ENCODE results near the gene NFIX. TPM values are rescaled to one million over a fixed set of nuclear protein-coding genes. Genes with fewer than 3 reads are reported as not detected.
A peak's percentile ranks its signal among the peaks of the same experiment; 100 is the strongest.

Gene NFIX
- total RNA-seq, 1 donor: 114 TPM

DNA sequence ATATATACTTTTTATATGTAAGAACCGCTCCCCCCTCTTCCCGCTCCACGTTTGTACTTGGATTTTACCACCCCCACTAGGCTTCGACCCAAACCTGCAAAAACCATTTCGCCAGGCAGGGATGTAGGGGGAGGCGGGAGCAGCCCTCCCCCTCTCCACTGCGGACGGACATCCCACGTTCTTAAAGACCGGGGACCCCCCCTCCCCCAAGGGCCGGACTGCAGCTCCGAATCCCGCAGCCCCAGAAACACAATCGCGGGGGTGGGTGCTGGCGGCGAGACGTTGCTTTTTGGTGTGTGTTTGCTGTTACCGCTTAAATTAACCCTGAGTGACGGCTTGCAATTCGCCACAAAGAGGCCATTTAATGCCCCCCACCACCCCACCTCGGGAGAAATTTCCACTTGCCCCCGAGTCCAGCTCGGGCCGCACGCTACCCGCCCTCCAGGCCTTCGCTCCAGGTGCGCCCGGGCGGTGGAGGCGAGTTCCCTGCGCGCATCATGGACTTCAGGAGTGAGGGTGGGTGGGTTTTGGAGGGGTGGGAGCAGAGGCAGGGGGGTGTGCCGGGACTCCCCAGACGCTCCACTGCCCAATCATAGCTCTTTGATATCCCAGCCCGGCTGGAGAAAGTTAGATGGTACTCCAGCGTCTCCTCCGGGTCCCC lies 15.8 kb downstream of the NFIX start:
- peak; percentile 71 for DNase-seq (ENCODE audit: insufficient read length, low spot score, missing footprints)
- Histone ChIP-seq H3K27ac (ENCODE audit: low read depth, low read length) (no peak overlapping the region), H3K36me3 (ENCODE audit: insufficient read depth, low read length) (peaks cover 5% of the 10 kb centered on the region), H3K27me3 (ENCODE audit: insufficient read depth, low read length) (no peaks in the 10 kb centered on the region), H2AFZ (ENCODE audit: low read length) (no peak overlapping the region), H3K4me1 (ENCODE audit: insufficient read depth, low read length) (peaks cover 38% of the 10 kb centered on the region), H3K4me2 (ENCODE audit: insufficient read depth, low read length) (no peak overlapping the region), H3K4me3 (ENCODE audit: insufficient read depth, low read length) (no peak overlapping the region), H4K20me1 (ENCODE audit: insufficient read depth, low read length) (peaks cover 39% of the 10 kb centered on the region), H3K79me2 (ENCODE audit: insufficient read depth, low read length) (peaks cover 99% of the 10 kb centered on the region), H3K9me3 (ENCODE audit: low read depth, low read length) (no peaks in the 10 kb centered on the region)
- TF ChIP-seq, protein P1, sequence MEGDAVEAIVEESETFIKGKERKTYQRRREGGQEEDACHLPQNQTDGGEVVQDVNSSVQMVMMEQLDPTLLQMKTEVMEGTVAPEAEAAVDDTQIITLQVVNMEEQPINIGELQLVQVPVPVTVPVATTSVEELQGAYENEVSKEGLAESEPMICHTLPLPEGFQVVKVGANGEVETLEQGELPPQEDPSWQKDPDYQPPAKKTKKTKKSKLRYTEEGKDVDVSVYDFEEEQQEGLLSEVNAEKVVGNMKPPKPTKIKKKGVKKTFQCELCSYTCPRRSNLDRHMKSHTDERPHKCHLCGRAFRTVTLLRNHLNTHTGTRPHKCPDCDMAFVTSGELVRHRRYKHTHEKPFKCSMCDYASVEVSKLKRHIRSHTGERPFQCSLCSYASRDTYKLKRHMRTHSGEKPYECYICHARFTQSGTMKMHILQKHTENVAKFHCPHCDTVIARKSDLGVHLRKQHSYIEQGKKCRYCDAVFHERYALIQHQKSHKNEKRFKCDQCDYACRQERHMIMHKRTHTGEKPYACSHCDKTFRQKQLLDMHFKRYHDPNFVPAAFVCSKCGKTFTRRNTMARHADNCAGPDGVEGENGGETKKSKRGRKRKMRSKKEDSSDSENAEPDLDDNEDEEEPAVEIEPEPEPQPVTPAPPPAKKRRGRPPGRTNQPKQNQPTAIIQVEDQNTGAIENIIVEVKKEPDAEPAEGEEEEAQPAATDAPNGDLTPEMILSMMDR (IDR thresholded peaks at IDR 0.05; ENCODE audit: extremely low read depth, low read depth, low read length): no peak

- H4K20me1 ChIP-seq (ENCODE audit: insufficient read depth, low read length): peaks cover 32% of the 10 kb centered on the region
- peaks cover 45% of the 10 kb centered on the region for H3K4me1 ChIP-seq (ENCODE audit: insufficient read depth, low read length)
- no peak overlapping the region for H3K4me2 ChIP-seq (ENCODE audit: insufficient read depth, low read length)
- DNase-seq (ENCODE audit: insufficient read length, low spot score, missing footprints): peak; percentile 73
- no peaks in the 10 kb centered on the region for H3K9me3 ChIP-seq (ENCODE audit: low read depth, low read length)
- H3K27me3 ChIP-seq (ENCODE audit: insufficient read depth, low read length): no peaks in the 10 kb centered on the region
- TF ChIP-seq, protein P1 (IDR thresholded peaks at IDR 0.05; ENCODE audit: extremely low read depth, low read depth, low read length): no peak
- peaks cover 99% of the 10 kb centered on the region for H3K79me2 ChIP-seq (ENCODE audit: insufficient read depth, low read length)
- peaks cover 5% of the 10 kb centered on the region for H3K36me3 ChIP-seq (ENCODE audit: insufficient read depth, low read length)
- no peak overlapping the region for H3K27ac ChIP-seq (ENCODE audit: low read depth, low read length)
- no peak overlapping the region for H2AFZ ChIP-seq (ENCODE audit: low read length)
- no peak overlapping the region for H3K4me3 ChIP-seq (ENCODE audit: insufficient read depth, low read length)
Observed at GRCh38 chr19:13011653-13012389, 16.5 kb downstream of the NFIX start.

DNA sequence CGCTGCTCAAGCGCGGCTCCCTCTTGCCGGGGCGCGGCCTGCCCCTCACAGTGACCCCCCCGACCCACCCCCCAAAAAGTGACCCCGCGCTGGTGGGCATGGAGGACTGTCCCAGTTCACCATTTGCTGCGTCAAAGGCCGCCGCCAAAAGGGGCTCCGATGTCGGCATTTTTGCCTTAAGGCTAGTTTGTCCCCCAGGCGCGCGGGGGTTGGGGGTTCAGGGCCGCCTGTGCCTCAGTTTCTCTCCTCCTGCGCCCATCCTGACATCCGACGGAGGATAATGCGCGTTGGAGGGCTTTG lies 17.1 kb downstream of the NFIX start:
- H2AFZ ChIP-seq (ENCODE audit: low read length): no peak overlapping the region
- peaks cover 50% of the 10 kb centered on the region for H3K4me1 ChIP-seq (ENCODE audit: insufficient read depth, low read length)
- H3K79me2 ChIP-seq (ENCODE audit: insufficient read depth, low read length): peaks cover 99% of the 10 kb centered on the region

More for the DNA sequence above, 17.1 kb downstream of the NFIX start:
- TF ChIP-seq, protein P1 (IDR thresholded peaks at IDR 0.05; ENCODE audit: extremely low read depth, low read depth, low read length): no peak
- H3K9me3 ChIP-seq (ENCODE audit: low read depth, low read length): no peaks in the 10 kb centered on the region
- peaks cover 28% of the 10 kb centered on the region for H4K20me1 ChIP-seq (ENCODE audit: insufficient read depth, low read length)
- H3K4me3 ChIP-seq (ENCODE audit: insufficient read depth, low read length): peak overlapping the region; percentile 74
- H3K36me3 ChIP-seq (ENCODE audit: insufficient read depth, low read length): peaks cover 5% of the 10 kb centered on the region
- H3K27me3 ChIP-seq (ENCODE audit: insufficient read depth, low read length): no peaks in the 10 kb centered on the region
- H3K27ac ChIP-seq (ENCODE audit: low read depth, low read length): peak overlapping the region; percentile 98
- no peak for DNase-seq (ENCODE audit: insufficient read length, low spot score, missing footprints)
- H3K4me2 ChIP-seq (ENCODE audit: insufficient read depth, low read length): peak overlapping the region; percentile 93
